Stomach (tissue), 19 donors: ENCODE data around the gene KLHL29. TPM values are rescaled to one million over a fixed set of nuclear protein-coding genes. Genes with fewer than 3 reads are reported as not detected.

ENCODE experiments used
- DNase-seq, 2 donors: peaks; one replicate each; pipeline versions ENCODE4 v3.0.0 to v3.0.0-alpha.2; 2013 to 2019
- H3K27ac ChIP-seq, 5 donors: fragments of 200-600 bp in 4 of 5; sonication (generic) in 4 of 5; one replicate each; pipeline ENCODE4 v1.5.1; 2013 to 2019; ENCODE audit warnings: mild to moderate bottlenecking in 1 of 5, moderate library complexity in 1 of 5
- H3K27me3 ChIP-seq, 3 donors: fragments of 200-600 bp; sonication (generic); one replicate each; pipeline ENCODE4 v1.5.1; 2017 to 2019; ENCODE audit warnings: mixed run types in 1 of 3
- H3K36me3 ChIP-seq, 4 donors: fragments of 200-600 bp; sonication (generic); 1 replicate in 3 of 4; 2 replicates in 1 of 4; pipeline ENCODE4 v1.5.1; 2016 to 2019
- H3K4me1 ChIP-seq, 4 donors: fragments of 200-600 bp; sonication (generic); one replicate each; pipeline ENCODE4 v1.5.1; 2016 to 2019
- H3K4me3 ChIP-seq, 4 donors: fragments of 200-600 bp; sonication (generic) in 3 of 4; one replicate each; pipeline ENCODE4 v1.5.1; 2016 to 2019; ENCODE audit warnings: mild to moderate bottlenecking in 1 of 4
- H3K9me3 ChIP-seq, 4 donors: fragments of 200-600 bp; sonication (generic); one replicate each; pipeline ENCODE4 v1.5.1; 2016 to 2019
- CTCF ChIP-seq, 7 experiments: fragments of 450-650 bp in 4 of 7; fragments of 200-600 bp in 3 of 7; sonication (generic) in 3 of 7; IDR thresholded peaks; one replicate each; pipeline ENCODE4 v1.5.1; 2016 to 2019; ENCODE audit warnings: antibody characterized with exemption in 7 of 7, control low read depth in 2 of 7, mild to moderate bottlenecking in 1 of 7
- EP300 ChIP-seq: sonication (generic); formaldehyde crosslinking; IDR thresholded peaks from one replicate; pipeline ENCODE4 v1.6.1; 2017; ENCODE audit warnings: antibody characterized with exemption
- POLR2A ChIP-seq, 4 donors: fragments of 450-650 bp; IDR thresholded peaks; one replicate each; pipeline ENCODE4 v1.6.1; 2016; ENCODE audit warnings: antibody characterized with exemption in 4 of 4, control low read depth in 2 of 4, mild to moderate bottlenecking in 1 of 4, moderate library complexity in 1 of 4
- POLR2AphosphoS5 ChIP-seq, 3 donors: sonication (generic); formaldehyde crosslinking; IDR thresholded peaks; one replicate each; pipeline ENCODE4 v1.6.1; 2016; ENCODE audit warnings: antibody characterized with exemption in 3 of 3
- WGBS, 5 donors: extraction: QIAGEN DNeasy Blood & Tissue Kit in 3 of 5; methylation state at CpG; one replicate each; pipeline versions ENCODE4 v1.1.5 to v1.1.7; 2013 to 2018; 5-methylcytosine and 5-hydroxymethylcytosine counted together
- intact Hi-C: fragments of 100-400 bp; cut with DNase I; formaldehyde crosslinking; loops from one replicate; pipeline ENCODE4 v1.15.1; 2023; ENCODE audit warnings: low total_unique reads
- long read RNA-seq, 10 donors: transcript quantifications; one replicate each; lab custom pipeline, GENCODE V29; 2026
- polyA plus RNA-seq, 3 donors: library from polyadenylated mRNA; stranded (reverse); fragments of 200-250 nt; gene quantifications; one replicate each; pipeline ENCODE4 v1.2.3, GENCODE V29; 2013
- total RNA-seq, 5 donors: library from RNA; depleted of rRNA; stranded (reverse); fragments of >200 nt; gene quantifications; one replicate each; pipeline versions ENCODE4 v1.1.0 to v1.2.3, GENCODE V29; 2014 to 2016
- donor health status: healthy with polysubstance abuse.
- donor health status: Bipolar disorder and iron deficiency.
- donor health status: healthy.

KLHL29 gene
- total RNA-seq (1 to 10 TPM in 4 of 5 donors, under 1 TPM in 1; under 0.01 to 6.6 (median 1.4) TPM), polyA plus RNA-seq (1 to 10 TPM in 2 of 3 donors, under 1 TPM in 1; 0.31 to 3.0 (median 1.2) TPM)
- long read RNA-seq, donor 1 = 0 reads
- long read RNA-seq, donor 2 = 0 reads
- long read RNA-seq, donor 3 = 0 reads
- long read RNA-seq, donor 4 = 0 reads
- long read RNA-seq, donor 5, full-length matches to known transcripts = 1 of 1 reads
- long read RNA-seq, donor 5, partial matches to known transcripts = 0 of 1 reads
- long read RNA-seq, donor 5, other reads (novel, unspliced or antisense) = 0 of 1 reads
- long read RNA-seq, donor 6 = 0 reads
- long read RNA-seq, donor 7, full-length matches to known transcripts = 1 of 1 reads
- long read RNA-seq, donor 7, partial matches to known transcripts = 0 of 1 reads
- long read RNA-seq, donor 7, other reads (novel, unspliced or antisense) = 0 of 1 reads
- long read RNA-seq, donor 8 = 0 reads
- long read RNA-seq, donor 9 = 0 reads
- long read RNA-seq, donor 10 = 0 reads

- intact Hi-C loops = no loop called here
- Histone ChIP-seq H3K36me3 (no peaks in the 10 kb centered on the region), H3K27me3 (peaks cover 0 to 67% (median 26%) of the 10 kb centered on the region in 3 donors), H3K4me3 (peak within 1 kb of the TSS; percentile 71 to 85 (median 72)), H3K9me3 (no peaks in the 10 kb centered on the region), H3K4me1 (peaks cover 15 to 37% (median 26%) of the 10 kb centered on the region in 4 donors), H3K27ac (peak within 1 kb of the TSS; percentile 78 to 95 (median 82))
- WGBS, 5 donors = 4 to 32% (median 6%) methylated on average over 8 to 91 of the region's 91 CpGs
- TF ChIP-seq CTCF (IDR thresholded peaks at IDR 0.05) (no peak), POLR2AphosphoS5 (IDR thresholded peaks at IDR 0.05) (peak; percentile 74 to 86 (median 85))
- DNase-seq = peak; percentile 85 to 91
These were observed at the start of gene KLHL29 for GRCh38 chr2:23384551-23385343. Gene KLHL29 (plus strand): TSS chr2:23385179. CDS start chr2:23562197, 177,018 bp downstream.

GRCh38 chr2:23335550-23335949 is 49.4 kb upstream of the KLHL29 start:
- H3K36me3 ChIP-seq = no peaks in the 10 kb centered on the region
- intact Hi-C loops = no loop called here

GRCh38 chr2:23342075-23342474 is 42.9 kb upstream of the KLHL29 start:
- H3K9me3 ChIP-seq = peaks cover 0 to 17% (median 11%) of the 10 kb centered on the region in 4 donors
- DNase-seq = no peak
- H3K27ac ChIP-seq = no peak overlapping the region
- no peaks in the 10 kb centered on the region for H3K4me1 ChIP-seq
- TF ChIP-seq POLR2A (IDR thresholded peaks at IDR 0.05) (no peak), CTCF (IDR thresholded peaks at IDR 0.05) (no peak), POLR2AphosphoS5 (IDR thresholded peaks at IDR 0.05) (no peak), EP300 (no peak)
- intact Hi-C loops = no loop called here
- peaks cover 0 to 5% (median 0%) of the 10 kb centered on the region in 3 donors for H3K27me3 ChIP-seq
- H3K36me3 ChIP-seq = no peaks in the 10 kb centered on the region
- WGBS, 5 donors = 53 to 71% (median 63%) methylated on average over 3 of the region's 3 CpGs
- no peak overlapping the region for H3K4me3 ChIP-seq

More at GRCh38 chr2:23335550-23335949, 49.4 kb upstream of the KLHL29 start:
- Histone ChIP-seq H3K27ac (no peak overlapping the region), H3K27me3 (peaks cover 0 to 19% (median 5%) of the 10 kb centered on the region in 3 donors), H3K9me3 (peaks cover 0 to 6% (median 3%) of the 10 kb centered on the region in 4 donors), H3K4me3 (no peak overlapping the region), H3K4me1 (no peaks in the 10 kb centered on the region)
- 83 to 90% (median 86%) methylated on average over 2 of the region's 2 CpGs for WGBS, 5 donors
- DNase-seq = no peak
- TF ChIP-seq EP300 (no peak), CTCF (IDR thresholded peaks at IDR 0.05) (no peak), POLR2A (IDR thresholded peaks at IDR 0.05) (no peak), POLR2AphosphoS5 (IDR thresholded peaks at IDR 0.05) (no peak)

- Histone ChIP-seq H3K36me3 (no peaks in the 10 kb centered on the region), H3K9me3 (peaks cover 0 to 7% (median 3%) of the 10 kb centered on the region in 4 donors), H3K27ac (no peak overlapping the region), H3K27me3 (peaks cover 0 to 5% (median 0%) of the 10 kb centered on the region in 3 donors), H3K4me3 (no peak overlapping the region), H3K4me1 (peaks cover 0 to 6% (median 1%) of the 10 kb centered on the region in 4 donors)
- intact Hi-C loops = no loop called here
- no peak for DNase-seq
- no peak for TF ChIP-seq POLR2A (IDR thresholded peaks at IDR 0.05)
- no peak for TF ChIP-seq POLR2AphosphoS5 (IDR thresholded peaks at IDR 0.05)
- no peak for TF ChIP-seq EP300
- TF ChIP-seq CTCF (IDR thresholded peaks at IDR 0.05) = no peak
- WGBS, 5 donors = 64 to 87% (median 78%) methylated on average over 4 of the region's 4 CpGs
These were observed 39.0 kb upstream of the KLHL29 start for GRCh38 chr2:23346029-23346428.
